ENCODE measurements around the gene CRYM.

CRYM gene

DNA sequence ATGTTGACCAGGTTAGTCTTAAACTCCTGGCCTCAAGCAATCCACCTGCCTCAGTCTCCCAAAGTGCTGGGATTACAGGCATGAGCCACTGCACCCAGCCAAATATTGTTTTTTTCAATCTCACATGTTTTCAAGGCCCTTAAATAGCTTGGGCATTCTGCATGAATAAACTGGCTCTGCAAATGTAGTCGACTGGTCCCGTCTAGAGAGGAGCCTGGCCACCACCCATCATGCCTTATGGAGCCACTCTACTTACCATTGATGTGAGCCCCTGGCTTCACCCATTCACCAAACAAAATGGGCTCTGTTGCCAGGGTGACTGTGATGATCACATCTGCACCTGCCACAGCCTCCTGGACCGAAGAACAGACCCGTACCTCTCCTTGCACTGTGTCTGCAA lies 10.8 kb downstream of the CRYM start:
- no peak overlapping the region for H4K8ac ChIP-seq (ENCODE audit: low read length)
- no peak overlapping the region for H2BK120ac ChIP-seq (ENCODE audit: low read depth, low read length)
- H2AK5ac ChIP-seq (ENCODE audit: low read length, severe bottlenecking), result no peak overlapping the region
- no peak overlapping the region for H3K18ac ChIP-seq (ENCODE audit: low read depth in 1 of 2, low read length in 2 of 2)
- no peak overlapping the region for H3K9ac ChIP-seq (ENCODE audit: low read length)
- no peak overlapping the region for H4K91ac ChIP-seq (ENCODE audit: low read length)
- no peaks in the 10 kb centered on the region for H3K36me3 ChIP-seq (ENCODE audit: control insufficient read depth in 1 of 2, insufficient read depth in 2 of 2, low read depth in 1 of 2, low read length in 2 of 2)
- H2BK15ac ChIP-seq (ENCODE audit: low read depth, poor library complexity, severe bottlenecking), result no peak overlapping the region
- no peak overlapping the region for H3K23ac ChIP-seq (ENCODE audit: low read length in 2 of 2)
- no peak overlapping the region for H2BK12ac ChIP-seq (ENCODE audit: low read length in 2 of 2)
- DNase-seq, result no peak
- no peaks in the 10 kb centered on the region for H3K9me3 ChIP-seq (ENCODE audit: control insufficient read depth, low read length)
- H3K4me1 ChIP-seq (ENCODE audit: control insufficient read depth, insufficient read depth, low read depth, low read length), result peaks cover 5% of the 10 kb centered on the region
- no peak overlapping the region for H3K4ac ChIP-seq (ENCODE audit: low read depth in 1 of 2, low read length in 2 of 2)
- 94% methylated on average over 4 of the region's 4 CpGs for WGBS
- no peak overlapping the region for H3K4me2 ChIP-seq (ENCODE audit: low read length, poor library complexity, severe bottlenecking)
- no peak overlapping the region for H3K14ac ChIP-seq (ENCODE audit: low read length in 2 of 2)
- no peak overlapping the region for H3K27ac ChIP-seq (ENCODE audit: low read length, poor library complexity, severe bottlenecking)
- H2AFZ ChIP-seq (ENCODE audit: low read depth, low read length), result no peak overlapping the region
- H3K4me3 ChIP-seq (ENCODE audit: insufficient read depth in 1 of 2, low read depth in 1 of 2, low read length in 2 of 2), result no peak overlapping the region
- H3K79me1 ChIP-seq (replicated peaks; ENCODE audit: low read length, poor library complexity, severe bottlenecking), result no peaks in the 10 kb centered on the region
- H2BK5ac ChIP-seq (ENCODE audit: low read depth, low read length, poor library complexity, severe bottlenecking), result no peak overlapping the region
- H3K27me3 ChIP-seq (ENCODE audit: control insufficient read depth in 1 of 2, insufficient read depth in 1 of 2, low read length in 2 of 2), result peaks cover 0 to 6% of the 10 kb centered on the region in 2 experiments

DNA sequence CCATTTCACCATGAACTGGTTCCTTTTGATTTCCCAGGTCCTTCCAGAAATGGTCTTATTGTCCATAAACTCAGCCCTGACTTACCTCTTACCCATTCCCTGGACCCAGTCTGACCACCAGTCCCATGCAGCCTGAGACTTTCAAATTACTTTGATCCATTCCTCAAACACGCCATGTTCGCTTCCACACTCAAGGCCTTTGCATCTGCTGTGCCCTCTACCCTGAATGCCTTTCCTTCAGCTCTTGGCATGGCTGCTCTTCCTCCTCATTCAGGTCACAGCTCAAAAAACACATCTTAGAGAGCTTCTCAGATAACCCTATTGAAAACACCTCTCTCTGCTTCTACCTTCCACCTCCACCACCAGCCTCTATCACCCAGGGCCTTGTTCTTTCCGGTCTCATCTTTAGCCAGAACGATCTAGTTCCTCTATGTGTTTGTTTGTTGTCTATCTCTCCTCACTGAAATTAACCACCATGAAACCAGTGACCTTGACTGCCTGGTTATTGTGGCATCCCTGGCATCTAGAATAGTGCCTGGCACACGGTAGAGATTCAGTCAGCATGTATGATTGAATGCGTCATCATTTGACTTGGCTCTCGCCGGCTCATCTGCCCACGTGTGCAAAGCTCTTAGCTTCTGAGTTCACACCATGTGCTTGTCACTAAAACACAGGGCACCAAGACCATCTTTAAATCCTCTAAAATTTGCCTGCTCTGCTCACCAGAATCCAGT lies 12.8 kb downstream of the CRYM start:
- H2BK5ac ChIP-seq (ENCODE audit: low read depth, low read length, poor library complexity, severe bottlenecking), result no peak overlapping the region
- 92% methylated on average over 9 of the region's 9 CpGs for WGBS
- no peak overlapping the region for H4K91ac ChIP-seq (ENCODE audit: low read length)
- no peaks in the 10 kb centered on the region for H3K36me3 ChIP-seq (ENCODE audit: control insufficient read depth in 1 of 2, insufficient read depth in 2 of 2, low read depth in 1 of 2, low read length in 2 of 2)
- H2BK12ac ChIP-seq (ENCODE audit: low read length in 2 of 2), result no peak overlapping the region
- no peak overlapping the region for H3K23ac ChIP-seq (ENCODE audit: low read length in 2 of 2)
- H3K4me3 ChIP-seq (ENCODE audit: insufficient read depth in 1 of 2, low read depth in 1 of 2, low read length in 2 of 2), result no peak overlapping the region
- H2AFZ ChIP-seq (ENCODE audit: low read depth, low read length), result no peak overlapping the region
- no peaks in the 10 kb centered on the region for H3K79me1 ChIP-seq (replicated peaks; ENCODE audit: low read length, poor library complexity, severe bottlenecking)
- no peak overlapping the region for H2BK120ac ChIP-seq (ENCODE audit: low read depth, low read length)
- peaks cover 12% of the 10 kb centered on the region for H3K4me1 ChIP-seq (ENCODE audit: control insufficient read depth, insufficient read depth, low read depth, low read length)
- no peak overlapping the region for H3K14ac ChIP-seq (ENCODE audit: low read length in 2 of 2)
- DNase-seq, result no peak
- no peaks in the 10 kb centered on the region for H3K9me3 ChIP-seq (ENCODE audit: control insufficient read depth, low read length)
- no peak overlapping the region for H2AK5ac ChIP-seq (ENCODE audit: low read length, severe bottlenecking)
- H3K27ac ChIP-seq (ENCODE audit: low read length, poor library complexity, severe bottlenecking), result no peak overlapping the region
- H3K4ac ChIP-seq (ENCODE audit: low read depth in 1 of 2, low read length in 2 of 2), result no peak overlapping the region
- no peak overlapping the region for H2BK15ac ChIP-seq (ENCODE audit: low read depth, poor library complexity, severe bottlenecking)
- no peak overlapping the region for H3K4me2 ChIP-seq (ENCODE audit: low read length, poor library complexity, severe bottlenecking)
- no peak overlapping the region for H3K9ac ChIP-seq (ENCODE audit: low read length)
- H3K27me3 ChIP-seq (ENCODE audit: control insufficient read depth in 1 of 2, insufficient read depth in 1 of 2, low read length in 2 of 2), result no peaks in the 10 kb centered on the region
- no peak overlapping the region for H4K8ac ChIP-seq (ENCODE audit: low read length)
- no peak overlapping the region for H3K18ac ChIP-seq (ENCODE audit: low read depth in 1 of 2, low read length in 2 of 2)

- H3K9me3 ChIP-seq (ENCODE audit: control insufficient read depth, low read length), result no peaks in the 10 kb centered on the region
- no peak overlapping the region for H2BK15ac ChIP-seq (ENCODE audit: low read depth, poor library complexity, severe bottlenecking)
- H3K27me3 ChIP-seq (ENCODE audit: control insufficient read depth in 1 of 2, insufficient read depth in 1 of 2, low read length in 2 of 2), result no peaks in the 10 kb centered on the region
- no peak overlapping the region for H3K14ac ChIP-seq (ENCODE audit: low read length in 2 of 2)
- H3K4ac ChIP-seq (ENCODE audit: low read depth in 1 of 2, low read length in 2 of 2), result no peak overlapping the region
- H2BK120ac ChIP-seq (ENCODE audit: low read depth, low read length), result no peak overlapping the region
- H3K79me1 ChIP-seq (replicated peaks; ENCODE audit: low read length, poor library complexity, severe bottlenecking), result no peaks in the 10 kb centered on the region
- H2BK12ac ChIP-seq (ENCODE audit: low read length in 2 of 2), result no peak overlapping the region
- no peaks in the 10 kb centered on the region for H3K36me3 ChIP-seq (ENCODE audit: control insufficient read depth in 1 of 2, insufficient read depth in 2 of 2, low read depth in 1 of 2, low read length in 2 of 2)
- no peak overlapping the region for H2AFZ ChIP-seq (ENCODE audit: low read depth, low read length)
- DNase-seq, result no peak
- H2BK5ac ChIP-seq (ENCODE audit: low read depth, low read length, poor library complexity, severe bottlenecking), result no peak overlapping the region
- no peak overlapping the region for H3K4me2 ChIP-seq (ENCODE audit: low read length, poor library complexity, severe bottlenecking)
- H3K4me1 ChIP-seq (ENCODE audit: control insufficient read depth, insufficient read depth, low read depth, low read length), result peaks cover 12% of the 10 kb centered on the region
- H3K4me3 ChIP-seq (ENCODE audit: insufficient read depth in 1 of 2, low read depth in 1 of 2, low read length in 2 of 2), result no peak overlapping the region
- H3K18ac ChIP-seq (ENCODE audit: low read depth in 1 of 2, low read length in 2 of 2), result no peak overlapping the region
- H4K91ac ChIP-seq (ENCODE audit: low read length), result no peak overlapping the region
- H3K27ac ChIP-seq (ENCODE audit: low read length, poor library complexity, severe bottlenecking), result no peak overlapping the region
- WGBS, result 88% methylated on average over 3 of the region's 4 CpGs
- H4K8ac ChIP-seq (ENCODE audit: low read length), result no peak overlapping the region
- H3K9ac ChIP-seq (ENCODE audit: low read length), result peak overlapping the region; percentile 47
- no peak overlapping the region for H3K23ac ChIP-seq (ENCODE audit: low read length in 2 of 2)
- no peak overlapping the region for H2AK5ac ChIP-seq (ENCODE audit: low read length, severe bottlenecking)
Observed at GRCh38 chr16:21264571-21265036, 13.5 kb downstream of the CRYM start.

DNA sequence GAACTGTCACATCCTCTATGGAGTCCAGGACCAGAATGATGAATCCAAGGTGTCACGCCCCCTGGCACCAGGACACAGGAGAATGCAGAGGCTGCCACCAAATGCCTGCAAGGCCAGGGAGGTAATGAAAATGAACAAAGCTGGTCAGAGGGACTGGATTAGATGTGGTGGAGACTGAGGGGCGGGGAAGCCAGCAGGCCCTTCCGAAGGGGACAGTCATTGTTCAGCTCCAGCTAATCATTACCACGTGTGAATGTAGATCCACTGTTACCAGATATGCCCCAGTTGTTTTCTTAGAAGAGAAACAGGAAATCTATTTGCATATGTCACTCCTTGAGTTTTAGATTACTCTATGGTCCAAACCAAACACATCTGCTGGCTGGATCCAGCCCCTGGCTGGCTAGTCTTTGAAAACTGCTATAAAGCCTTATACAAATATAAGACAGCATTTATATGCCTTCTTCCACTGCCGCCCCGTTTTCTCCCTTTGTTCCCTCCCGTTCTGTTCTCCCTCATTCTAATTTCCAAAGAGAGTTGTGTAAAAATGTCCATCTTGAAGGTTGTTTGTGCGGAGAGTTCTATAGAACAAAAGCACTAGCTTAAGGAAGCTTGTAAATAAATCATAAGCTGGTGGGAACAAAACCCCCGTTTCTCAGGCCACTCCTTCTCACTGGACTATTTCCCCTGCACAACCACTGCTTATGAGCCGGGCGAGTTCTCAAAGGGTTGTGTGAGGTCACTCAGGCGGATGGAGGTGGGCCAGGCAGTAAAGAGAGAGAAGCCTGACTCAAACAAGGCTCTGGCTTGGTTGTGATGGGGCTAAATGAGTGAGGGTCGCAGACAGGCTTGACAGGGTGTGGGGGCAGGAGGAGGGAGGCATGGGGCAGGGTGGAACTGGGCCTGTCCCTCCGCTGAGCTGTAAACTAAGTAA lies 14.2 kb downstream of the CRYM start:
- H3K9ac ChIP-seq (ENCODE audit: low read length), result peak overlapping the region; percentile 47
- H2AFZ ChIP-seq (ENCODE audit: low read depth, low read length), result no peak overlapping the region
- WGBS, result 71% methylated on average over 8 of the region's 14 CpGs
- no peaks in the 10 kb centered on the region for H3K27me3 ChIP-seq (ENCODE audit: control insufficient read depth in 1 of 2, insufficient read depth in 1 of 2, low read length in 2 of 2)
- no peak overlapping the region for H4K8ac ChIP-seq (ENCODE audit: low read length)
- no peaks in the 10 kb centered on the region for H3K36me3 ChIP-seq (ENCODE audit: control insufficient read depth in 1 of 2, insufficient read depth in 2 of 2, low read depth in 1 of 2, low read length in 2 of 2)
- no peaks in the 10 kb centered on the region for H3K9me3 ChIP-seq (ENCODE audit: control insufficient read depth, low read length)
- no peak overlapping the region for H2BK15ac ChIP-seq (ENCODE audit: low read depth, poor library complexity, severe bottlenecking)
- no peak overlapping the region for H3K23ac ChIP-seq (ENCODE audit: low read length in 2 of 2)
- no peak for DNase-seq
- H3K18ac ChIP-seq (ENCODE audit: low read depth in 1 of 2, low read length in 2 of 2), result no peak overlapping the region
- H2BK120ac ChIP-seq (ENCODE audit: low read depth, low read length), result no peak overlapping the region
- H2AK5ac ChIP-seq (ENCODE audit: low read length, severe bottlenecking), result no peak overlapping the region
- H4K91ac ChIP-seq (ENCODE audit: low read length), result no peak overlapping the region
- H3K4ac ChIP-seq (ENCODE audit: low read depth in 1 of 2, low read length in 2 of 2), result no peak overlapping the region
- H3K4me2 ChIP-seq (ENCODE audit: low read length, poor library complexity, severe bottlenecking), result no peak overlapping the region
- H3K27ac ChIP-seq (ENCODE audit: low read length, poor library complexity, severe bottlenecking), result no peak overlapping the region
- no peak overlapping the region for H2BK12ac ChIP-seq (ENCODE audit: low read length in 2 of 2)
- no peak overlapping the region for H3K4me3 ChIP-seq (ENCODE audit: insufficient read depth in 1 of 2, low read depth in 1 of 2, low read length in 2 of 2)
- no peak overlapping the region for H2BK5ac ChIP-seq (ENCODE audit: low read depth, low read length, poor library complexity, severe bottlenecking)
- no peaks in the 10 kb centered on the region for H3K79me1 ChIP-seq (replicated peaks; ENCODE audit: low read length, poor library complexity, severe bottlenecking)
- peaks cover 12% of the 10 kb centered on the region for H3K4me1 ChIP-seq (ENCODE audit: control insufficient read depth, insufficient read depth, low read depth, low read length)
- H3K14ac ChIP-seq (ENCODE audit: low read length in 2 of 2), result no peak overlapping the region
